ENCODE measurements around the gene CDPF1.
"Not testable (repeated sequence)": the region's sequence is repeated elsewhere in the genome, so short reads cannot be mapped to it uniquely, and the experiment has no call there.

GRCh38 chr22:46264520-46264919, 14.4 kb upstream of the CDPF1 start:
- not testable (repeated sequence) for TF ChIP-seq CTCF, POLR2A (IDR thresholded peaks at IDR 0.05)

Measured in esophagus squamous epithelium (tissue), 4 donors.